Measurements from ENCODE around the gene PRRX2.

- TF ChIP-seq EZH2 (IDR thresholded peaks at IDR 0.05; ENCODE audit: borderline replicate concordance, insufficient read depth, low read depth, low read length, poor library complexity, severe bottlenecking) (no peak), CTCF (IDR thresholded peaks at IDR 0.05) (no peak)
Observed at GRCh38 chr9:129633207-129633606, 32.2 kb upstream of the PRRX2 start.
